Subcutaneous abdominal adipose tissue (tissue), 5 donors: ENCODE data around the gene CACFD1.
A peak's percentile ranks its signal among the peaks of the same experiment; 100 is the strongest.

Experiments
- H3K27ac ChIP-seq: one replicate; pipeline ENCODE4 v1.7.0; 2013; ENCODE audit warnings: low read depth, mild to moderate bottlenecking, inconsistent platforms, low read length, moderate library complexity
- H3K27me3 ChIP-seq, 5 donors: one replicate each; pipeline ENCODE4 v1.7.0; 2013; ENCODE audit warnings: low read length in 5 of 5, inconsistent platforms in 1 of 5; ENCODE audit not compliant: control insufficient read depth in 5 of 5, insufficient read depth in 4 of 5
- H3K36me3 ChIP-seq, 5 donors: one replicate each; pipeline ENCODE4 v1.7.0; 2013; ENCODE audit warnings: low read length in 5 of 5; ENCODE audit not compliant: control insufficient read depth in 5 of 5, insufficient read depth in 5 of 5
- H3K4me1 ChIP-seq, 5 donors: one replicate each; pipeline ENCODE4 v1.7.0; 2013; ENCODE audit warnings: low read length in 5 of 5, mild to moderate bottlenecking in 3 of 5, moderate library complexity in 1 of 5; ENCODE audit not compliant: control insufficient read depth in 5 of 5, insufficient read depth in 5 of 5
- H3K4me3 ChIP-seq, 5 donors: one replicate each; pipeline ENCODE4 v1.7.0; 2013; ENCODE audit warnings: low read length in 5 of 5, low read depth in 1 of 5
- H3K9ac ChIP-seq, 5 donors: one replicate each; pipeline ENCODE4 v1.7.0; 2013; ENCODE audit warnings: low read length in 5 of 5, mild to moderate bottlenecking in 4 of 5, moderate library complexity in 3 of 5
- H3K9me3 ChIP-seq, 5 donors: one replicate each; pipeline ENCODE4 v1.7.0; 2013; ENCODE audit warnings: low read length in 5 of 5; ENCODE audit not compliant: control insufficient read depth in 5 of 5
- donor health status: healthy.
- donor health status: healthy.
- donor health status: healthy.
- donor health status: healthy.
- donor health status: healthy.

The CACFD1 gene

DNA sequence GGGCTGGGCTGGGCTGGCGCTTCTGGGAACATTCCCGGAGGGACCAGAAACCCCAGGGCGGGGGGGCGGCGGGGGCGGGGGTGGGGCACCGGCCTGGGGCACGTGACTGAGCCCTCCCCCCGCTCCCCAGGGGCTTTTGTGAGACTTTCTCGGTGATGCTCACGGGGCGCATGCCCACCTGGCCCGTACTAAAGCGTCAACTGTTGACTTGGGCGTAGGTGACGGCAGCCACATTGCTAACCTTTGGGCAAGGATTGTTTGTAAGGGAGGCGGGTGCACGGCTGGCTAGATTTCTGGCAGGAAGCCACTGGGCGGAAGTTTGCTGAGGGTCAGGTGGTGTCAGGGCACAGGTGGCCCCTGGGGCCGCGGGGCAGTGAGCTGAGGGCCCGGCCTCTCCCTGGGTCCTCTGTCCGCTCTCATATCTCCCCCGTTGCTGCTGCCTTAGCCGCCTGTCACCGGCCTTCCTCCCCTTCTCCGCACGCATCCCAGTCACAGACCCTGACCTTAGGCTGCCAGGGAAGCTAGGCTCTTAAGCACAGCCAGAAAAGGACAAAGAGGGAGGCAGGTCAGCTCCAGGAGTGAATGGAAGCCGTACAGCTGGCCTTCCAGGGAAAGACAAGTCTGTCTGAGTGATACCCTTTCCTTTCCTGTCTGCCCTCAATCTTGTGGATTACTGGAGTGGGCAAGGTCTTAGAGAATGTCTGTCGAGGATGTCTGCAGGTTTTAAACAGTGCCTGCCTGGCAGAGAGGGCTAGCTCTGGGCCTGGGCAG is 812 bp downstream of the CACFD1 start:
- Histone ChIP-seq H3K4me3 (peak overlapping the region in 4 of 5 donors; percentile 33 to 76 (median 62)), H3K36me3 (peaks cover 0 to 5% (median 3%) of the 10 kb centered on the region in 5 donors), H3K4me1 (peaks cover 0 to 15% (median 12%) of the 10 kb centered on the region in 5 donors), H3K9ac (peak overlapping the region in 4 of 5 donors; percentile 28 to 68 (median 58)), H3K27ac (peak overlapping the region; percentile 41), H3K9me3 (no peaks in the 10 kb centered on the region), H3K27me3 (peaks cover 0 to 3% (median 0%) of the 10 kb centered on the region in 5 donors)

DNA sequence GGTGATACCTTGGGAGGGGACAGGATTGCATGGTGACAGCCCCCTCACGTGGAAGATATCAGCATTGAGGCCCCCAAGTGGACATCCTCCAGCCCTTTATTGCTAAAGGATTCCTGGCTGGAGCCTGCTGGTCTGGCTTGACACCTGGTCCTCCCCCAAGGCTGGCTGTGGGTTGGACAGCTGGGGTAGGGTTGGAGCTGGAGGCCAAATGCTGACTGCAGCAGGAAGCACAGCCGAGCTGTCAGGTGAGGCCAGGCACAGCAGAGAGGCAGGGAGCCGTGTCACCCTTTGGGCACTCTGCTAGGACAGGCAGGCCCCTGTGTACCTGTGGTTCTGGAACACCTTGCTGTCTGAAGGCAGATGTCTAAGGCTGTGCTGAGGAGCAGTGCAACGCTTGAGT is 2.2 kb downstream of the CACFD1 start:
- H3K4me1 ChIP-seq, result peaks cover 0 to 15% (median 12%) of the 10 kb centered on the region in 5 donors
- H3K9me3 ChIP-seq, result no peaks in the 10 kb centered on the region
- no peak overlapping the region for H3K4me3 ChIP-seq
- peaks cover 0 to 3% (median 0%) of the 10 kb centered on the region in 5 donors for H3K27me3 ChIP-seq
- no peak overlapping the region for H3K9ac ChIP-seq
- peaks cover 0 to 5% (median 3%) of the 10 kb centered on the region in 5 donors for H3K36me3 ChIP-seq
- no peak overlapping the region for H3K27ac ChIP-seq

DNA sequence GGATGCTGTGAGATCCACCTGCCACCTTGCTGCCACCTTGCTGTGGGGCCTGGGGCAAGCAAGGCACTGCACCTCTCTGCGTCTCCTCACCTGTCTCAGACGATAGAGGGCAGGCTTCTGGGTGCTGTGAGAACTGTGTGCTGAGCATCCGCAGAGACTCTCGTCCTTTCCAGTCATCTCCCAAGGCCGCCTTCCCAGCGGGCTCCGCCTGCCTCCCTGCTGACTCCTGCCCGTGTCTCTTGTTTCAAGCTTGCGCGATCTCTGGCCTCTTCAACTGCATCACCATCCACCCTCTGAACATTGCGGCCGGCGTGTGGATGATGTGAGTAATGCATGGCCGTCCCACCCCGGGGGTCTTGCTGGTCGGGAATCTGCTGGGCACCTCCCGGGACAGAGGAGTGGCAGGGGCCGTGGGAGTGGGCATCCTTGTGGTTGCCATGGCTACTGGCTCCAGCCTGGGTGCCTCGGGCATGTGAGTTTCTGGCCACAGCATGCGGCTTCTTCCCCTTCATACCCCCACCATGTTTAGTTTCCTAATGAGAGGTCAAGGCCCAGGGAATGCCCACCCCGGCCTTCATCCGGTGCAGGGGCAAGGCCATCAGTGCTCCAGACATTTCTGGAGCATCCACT is 3.6 kb downstream of the CACFD1 start:
- H3K27ac ChIP-seq, result no peak overlapping the region

DNA sequence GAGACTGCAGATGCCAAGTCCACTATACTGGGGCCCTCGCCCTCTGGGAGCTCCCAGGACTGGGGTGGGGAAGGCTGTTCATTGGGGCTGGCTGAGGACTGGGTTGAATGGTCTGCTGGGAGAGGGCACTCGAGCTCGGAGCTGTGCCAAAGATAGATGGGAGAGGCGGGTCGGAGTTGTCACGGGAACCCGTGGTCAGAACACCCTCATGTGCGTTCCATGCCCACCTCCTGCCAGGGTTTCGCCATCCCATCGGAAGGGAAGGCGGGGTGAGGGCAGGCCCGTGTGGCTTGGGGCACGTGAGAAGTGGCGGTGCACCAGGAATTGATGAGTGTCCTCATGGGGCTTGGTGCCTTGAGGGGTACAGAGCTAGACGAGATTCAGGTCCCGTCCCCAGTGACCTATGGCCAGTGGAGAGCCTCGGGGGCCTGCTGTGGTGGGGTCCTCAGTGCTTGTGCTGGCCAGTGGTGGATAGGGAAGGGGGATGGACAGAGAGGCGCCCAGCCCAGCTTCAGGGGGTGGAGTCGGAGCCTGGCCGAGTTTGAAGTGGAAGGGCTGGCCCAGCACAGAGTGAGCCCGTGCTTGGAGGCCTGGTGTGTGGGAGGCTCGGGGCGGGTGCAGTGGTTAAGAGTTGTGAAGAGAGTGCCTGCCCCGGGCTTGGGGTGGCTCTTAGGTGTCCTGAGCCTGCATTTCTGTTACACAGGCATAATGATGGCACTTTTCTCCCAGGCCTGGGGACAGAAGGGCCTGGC is 4.3 kb downstream of the CACFD1 start:
- H3K27ac ChIP-seq, result no peak overlapping the region
- no peak overlapping the region for H3K4me3 ChIP-seq
- no peaks in the 10 kb centered on the region for H3K27me3 ChIP-seq
- H3K36me3 ChIP-seq, result peaks cover 0 to 10% (median 4%) of the 10 kb centered on the region in 5 donors
- peak overlapping the region in 1 of 5 donors; percentile 15 for H3K9ac ChIP-seq
- H3K9me3 ChIP-seq, result no peaks in the 10 kb centered on the region
- peaks cover 0 to 12% (median 10%) of the 10 kb centered on the region in 5 donors for H3K4me1 ChIP-seq

More for the DNA sequence above, 3.6 kb downstream of the CACFD1 start:
- Histone ChIP-seq H3K36me3 (peaks cover 0 to 5% (median 4%) of the 10 kb centered on the region in 5 donors), H3K4me3 (no peak overlapping the region), H3K4me1 (peaks cover 0 to 15% (median 12%) of the 10 kb centered on the region in 5 donors), H3K9ac (no peak overlapping the region), H3K9me3 (no peaks in the 10 kb centered on the region), H3K27me3 (no peaks in the 10 kb centered on the region)

DNA sequence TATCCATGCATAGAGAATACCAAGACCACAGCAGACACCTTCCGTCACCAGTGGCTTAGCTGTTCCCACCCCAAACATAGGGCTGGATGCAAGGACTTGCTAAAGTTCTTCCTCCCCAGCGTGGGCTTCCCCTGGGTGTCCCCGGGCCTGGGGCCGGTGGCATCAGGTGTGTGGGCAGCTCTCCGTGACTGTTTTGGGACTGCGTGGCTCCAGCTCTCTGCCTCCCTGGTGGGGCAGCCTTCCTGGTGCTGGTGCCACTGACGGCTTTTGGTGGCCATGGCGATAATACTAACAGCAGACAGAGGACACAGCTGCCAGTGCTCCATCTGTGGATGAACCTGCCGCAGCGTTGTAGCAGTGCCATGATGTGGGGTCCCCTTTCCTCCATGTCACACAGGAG is 4.9 kb downstream of the CACFD1 start:
- Histone ChIP-seq H3K4me1 (peaks cover 0 to 9% (median 6%) of the 10 kb centered on the region in 5 donors), H3K27ac (no peak overlapping the region), H3K9ac (peak overlapping the region in 1 of 5 donors; percentile 15), H3K9me3 (no peaks in the 10 kb centered on the region), H3K36me3 (peaks cover 0 to 11% (median 4%) of the 10 kb centered on the region in 5 donors), H3K4me3 (no peak overlapping the region), H3K27me3 (no peaks in the 10 kb centered on the region)

DNA sequence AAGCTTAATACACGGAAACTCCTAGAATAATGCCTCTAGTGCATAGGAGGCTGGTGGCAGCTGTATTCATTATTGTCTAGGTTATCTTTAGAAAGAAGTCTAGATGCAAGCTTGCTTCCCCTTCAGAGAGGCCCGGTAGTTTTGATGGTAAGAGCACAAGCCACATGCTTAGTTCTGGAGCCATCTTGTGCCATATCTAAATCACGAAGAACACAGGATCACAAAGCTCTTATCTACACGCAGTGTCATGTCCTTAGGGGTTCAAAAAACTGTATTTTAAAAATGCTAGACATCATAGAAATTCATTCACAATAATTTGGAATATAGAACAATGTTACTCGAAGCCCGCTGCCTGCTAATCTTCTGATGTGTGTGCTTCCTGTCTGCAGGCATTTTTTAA is 6.2 kb downstream of the CACFD1 start:
- Histone ChIP-seq H3K4me3 (no peak overlapping the region), H3K4me1 (peaks cover 0 to 10% (median 6%) of the 10 kb centered on the region in 5 donors), H3K27me3 (no peaks in the 10 kb centered on the region), H3K27ac (no peak overlapping the region), H3K9me3 (no peaks in the 10 kb centered on the region), H3K9ac (no peak overlapping the region), H3K36me3 (peaks cover 0 to 11% (median 4%) of the 10 kb centered on the region in 5 donors)

DNA sequence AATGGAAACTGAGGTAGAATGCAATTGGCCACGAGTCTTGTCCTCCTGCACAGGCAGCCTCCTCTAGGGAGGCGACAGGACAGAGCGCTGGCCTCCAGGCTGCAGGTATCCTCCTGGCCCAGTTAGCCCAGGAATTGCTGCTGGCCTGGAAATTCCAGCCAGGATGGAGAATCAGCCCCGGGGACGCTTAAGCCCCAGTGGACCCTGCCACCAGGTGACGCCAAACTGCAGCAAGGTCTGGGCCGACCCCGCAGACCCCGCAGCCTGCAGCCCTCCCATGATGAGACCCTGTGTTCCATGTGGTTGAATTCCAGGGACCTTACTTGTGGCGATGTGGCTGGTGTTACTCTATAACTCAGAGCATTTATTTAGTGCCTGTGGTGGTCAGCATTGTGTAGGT is 7.3 kb downstream of the CACFD1 start:
- Histone ChIP-seq H3K4me1 (peaks cover 0 to 20% (median 14%) of the 10 kb centered on the region in 5 donors), H3K36me3 (peaks cover 0 to 11% (median 4%) of the 10 kb centered on the region in 5 donors)

DNA sequence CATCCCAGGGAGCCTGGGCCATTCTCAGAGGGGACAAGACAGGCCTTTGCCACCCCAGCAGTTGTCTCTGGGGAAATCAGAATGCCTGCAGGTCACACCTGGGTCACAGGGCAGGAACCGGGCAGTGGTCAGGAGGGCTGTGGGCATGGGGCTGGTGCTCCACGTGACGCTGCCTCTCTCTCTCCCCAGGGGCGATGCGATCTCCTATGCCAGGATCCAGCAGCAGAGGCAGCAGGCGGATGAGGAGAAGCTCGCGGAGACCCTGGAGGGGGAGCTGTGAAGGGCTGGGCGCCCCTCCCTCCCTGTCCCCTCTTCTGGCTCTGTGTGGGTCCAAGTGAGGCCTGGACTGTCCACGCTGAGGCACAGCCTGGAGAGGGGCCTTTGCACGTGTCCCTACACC is 8.6 kb downstream of the CACFD1 start:
- Histone ChIP-seq H3K4me3 (no peak overlapping the region), H3K9ac (no peak overlapping the region), H3K27me3 (no peaks in the 10 kb centered on the region), H3K27ac (no peak overlapping the region), H3K36me3 (peaks cover 0 to 18% (median 5%) of the 10 kb centered on the region in 5 donors), H3K9me3 (no peaks in the 10 kb centered on the region), H3K4me1 (peaks cover 0 to 20% (median 14%) of the 10 kb centered on the region in 5 donors)

More for the DNA sequence above, 7.3 kb downstream of the CACFD1 start:
- Histone ChIP-seq H3K27ac (no peak overlapping the region), H3K9ac (no peak overlapping the region), H3K9me3 (no peaks in the 10 kb centered on the region), H3K27me3 (no peaks in the 10 kb centered on the region), H3K4me3 (no peak overlapping the region)

DNA sequence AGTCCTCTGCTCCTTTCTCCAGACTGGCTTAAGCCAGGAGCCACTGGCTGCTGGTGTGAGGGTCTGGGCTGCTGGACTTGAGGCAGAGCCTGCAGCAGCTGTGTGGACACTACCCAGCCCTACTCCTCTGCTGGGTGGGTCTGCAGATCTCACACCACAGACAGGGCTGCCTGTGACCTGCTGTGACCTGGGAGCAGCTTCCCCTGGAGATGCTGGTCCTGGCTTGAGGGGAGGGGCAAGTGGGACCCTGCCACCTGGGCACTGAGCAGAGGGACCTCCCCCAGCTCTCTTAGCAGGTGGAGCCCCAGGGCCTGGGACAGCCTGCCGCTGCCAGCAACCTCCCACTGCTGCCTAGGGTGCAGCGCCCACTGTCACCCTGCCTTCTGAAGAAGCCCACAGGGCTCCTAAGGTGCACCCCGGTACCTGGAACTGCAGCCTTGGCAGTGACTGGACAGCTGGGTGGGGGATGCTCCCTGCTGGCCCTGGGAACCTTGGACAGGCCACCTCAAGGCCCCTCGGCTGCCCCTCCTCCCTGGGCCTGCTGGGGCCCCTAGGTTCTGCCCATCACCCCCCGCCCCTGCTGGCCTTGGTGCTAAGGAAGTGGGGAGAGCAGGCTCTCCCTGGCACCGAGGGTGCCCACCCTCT is 9.1 kb downstream of the CACFD1 start:
- H3K36me3 ChIP-seq, result peaks cover 0 to 23% (median 10%) of the 10 kb centered on the region in 5 donors
- H3K4me3 ChIP-seq, result no peak overlapping the region
- H3K9ac ChIP-seq, result no peak overlapping the region
- no peak overlapping the region for H3K27ac ChIP-seq
- no peaks in the 10 kb centered on the region for H3K27me3 ChIP-seq
- H3K9me3 ChIP-seq, result no peaks in the 10 kb centered on the region
- H3K4me1 ChIP-seq, result peaks cover 0 to 20% (median 14%) of the 10 kb centered on the region in 5 donors
